ENCODE data around the gene PUDP. TPM values are rescaled to one million over a fixed set of nuclear protein-coding genes. Genes with fewer than 3 reads are reported as not detected.
A peak's percentile ranks its signal among the peaks of the same experiment; 100 is the strongest.

Gene PUDP
- total RNA-seq, 1 donor from 2014 or later, result 63.6 TPM

- TF ChIP-seq CTCF (conservative IDR thresholded peaks at IDR 0.05), result no peak
- no peak for DNase-seq (ENCODE audit: extremely low spot score, unreplicated experiment)
- Mint-ChIP-seq H3K4me1 (ENCODE audit: unreplicated experiment) (peaks cover 17% of the 10 kb centered on the region), H3K36me3 (peaks cover 66% of the 10 kb centered on the region), H3K9me3 (peaks cover 18% of the 10 kb centered on the region), H3K27me3 (no peaks in the 10 kb centered on the region), H3K4me3 (no peak overlapping the region), H3K27ac (no peak overlapping the region)
Observed at GRCh38 chrX:7060444-7060843, 87.5 kb downstream of the PUDP start.

GRCh38 chrX:7059859-7060258 is 88.1 kb downstream of the PUDP start:
- no peak for TF ChIP-seq CTCF (conservative IDR thresholded peaks at IDR 0.05)
- Mint-ChIP-seq H3K27me3 (no peaks in the 10 kb centered on the region), H3K4me3 (no peak overlapping the region), H3K27ac (no peak overlapping the region), H3K4me1 (ENCODE audit: unreplicated experiment) (peaks cover 18% of the 10 kb centered on the region), H3K9me3 (peaks cover 18% of the 10 kb centered on the region), H3K36me3 (peaks cover 65% of the 10 kb centered on the region)
- no peak for DNase-seq (ENCODE audit: extremely low spot score, unreplicated experiment)

- Mint-ChIP-seq H3K36me3 (peaks cover 66% of the 10 kb centered on the region), H3K9me3 (peaks cover 18% of the 10 kb centered on the region), H3K27me3 (no peaks in the 10 kb centered on the region), H3K27ac (no peak overlapping the region), H3K4me3 (no peak overlapping the region), H3K4me1 (ENCODE audit: unreplicated experiment) (peaks cover 22% of the 10 kb centered on the region)
- no peak for TF ChIP-seq CTCF (conservative IDR thresholded peaks at IDR 0.05)
- no peak for DNase-seq (ENCODE audit: extremely low spot score, unreplicated experiment)
Observed at GRCh38 chrX:7059214-7059838, 88.6 kb downstream of the PUDP start.

GRCh38 chrX:7055386-7056137 is 92.4 kb downstream of the PUDP start:
- TF ChIP-seq CTCF (conservative IDR thresholded peaks at IDR 0.05), result no peak

GRCh38 chrX:7054219-7055216 is 93.4 kb downstream of the PUDP start:
- Mint-ChIP-seq H3K9me3 (peaks cover 9% of the 10 kb centered on the region), H3K27me3 (no peaks in the 10 kb centered on the region), H3K36me3 (peaks cover 73% of the 10 kb centered on the region), H3K4me3 (no peak overlapping the region), H3K4me1 (ENCODE audit: unreplicated experiment) (peaks cover 9% of the 10 kb centered on the region), H3K27ac (peak overlapping the region; percentile 97)
- TF ChIP-seq CTCF (conservative IDR thresholded peaks at IDR 0.05), result no peak
- no peak for DNase-seq (ENCODE audit: extremely low spot score, unreplicated experiment)

More at GRCh38 chrX:7055386-7056137, 92.4 kb downstream of the PUDP start:
- no peak for DNase-seq (ENCODE audit: extremely low spot score, unreplicated experiment)
- H3K27ac Mint-ChIP-seq, result peak overlapping the region; percentile 97
- H3K9me3 Mint-ChIP-seq, result peaks cover 9% of the 10 kb centered on the region
- H3K4me3 Mint-ChIP-seq, result peak overlapping the region; percentile 47
- peaks cover 68% of the 10 kb centered on the region for H3K36me3 Mint-ChIP-seq
- H3K4me1 Mint-ChIP-seq (ENCODE audit: unreplicated experiment), result peaks cover 9% of the 10 kb centered on the region
- no peaks in the 10 kb centered on the region for H3K27me3 Mint-ChIP-seq
